WTC11 (cell line): ENCODE results near the gene ASIC2. TPM values are rescaled to one million over a fixed set of nuclear protein-coding genes. Genes with fewer than 3 reads are reported as not detected.

Source experiments
- ATAC-seq: fragments of 200-7000 bp; cut with Tn5 transposase; 2 replicates; pipeline ENCODE4 v1.10.0; 2021; ENCODE audit warnings: mild to moderate bottlenecking, moderate library complexity
- CTCF ChIA-PET: fragments of 300-600 bp; sonication (Branson Sonifier 250); formaldehyde crosslinking; loops from one replicate; lab custom pipeline; 2021; ENCODE audit warnings: antibody characterized with exemption; lab: Charles Lee
- POLR2A ChIA-PET: fragments of 350-600 bp; sonication (Branson Sonifier 250); formaldehyde crosslinking; loops from one replicate; lab custom pipeline; 2021; ENCODE audit warnings: antibody characterized with exemption; lab: Charles Lee
- DNase-seq: peaks from one replicate; pipeline ENCODE4 v3.0.0; 2021; ENCODE audit warnings: low spot score
- H3K27ac Mint-ChIP-seq: 2 replicates; pipeline ENCODE4 v1.8.0; 2021; ENCODE audit warnings: mixed read lengths
- H3K27me3 Mint-ChIP-seq: 2 replicates; pipeline ENCODE4 v1.8.0; 2021; ENCODE audit warnings: low read depth, mild to moderate bottlenecking, moderate library complexity, mixed read lengths
- H3K36me3 Mint-ChIP-seq: 2 replicates; pipeline ENCODE4 v1.8.0; 2021; ENCODE audit warnings: mixed read lengths
- H3K4me1 Mint-ChIP-seq: 2 replicates; pipeline ENCODE4 v1.8.0; 2022; ENCODE audit warnings: mixed read lengths
- H3K4me3 Mint-ChIP-seq: 2 replicates; pipeline ENCODE4 v1.8.0; 2021; ENCODE audit warnings: mild to moderate bottlenecking, moderate library complexity, mixed read lengths
- H3K9me3 Mint-ChIP-seq: 2 replicates; pipeline ENCODE4 v1.8.0; 2021; ENCODE audit warnings: mixed read lengths
- AR ChIP-seq: fragments of 250-450 bp; sonication (Bioruptor Pico); IDR thresholded peaks from 2 replicates; pipeline ENCODE4 v1.9.0; 2021; ENCODE audit warnings: mild to moderate bottlenecking
- ATF6 ChIP-seq: sonication (generic); formaldehyde crosslinking; IDR thresholded peaks from 2 replicates; pipeline ENCODE4 v1.8.1; 2023; ENCODE audit warnings: mild to moderate bottlenecking, missing genetic modification reagents
- CREB1 ChIP-seq: sonication (generic); formaldehyde crosslinking; IDR thresholded peaks from 2 replicates; pipeline ENCODE4 v1.8.0; 2023; ENCODE audit warnings: mild to moderate bottlenecking, missing genetic modification reagents
- CREM ChIP-seq: sonication (generic); formaldehyde crosslinking; IDR thresholded peaks from 2 replicates; pipeline ENCODE4 v1.8.1; 2022; ENCODE audit warnings: mild to moderate bottlenecking, missing genetic modification reagents, moderate library complexity
- E2F5 ChIP-seq: sonication (generic); formaldehyde crosslinking; IDR thresholded peaks from 2 replicates; pipeline ENCODE4 v1.8.1; 2022; ENCODE audit warnings: mild to moderate bottlenecking, moderate library complexity, missing genetic modification reagents
- ELF4 ChIP-seq: sonication (generic); formaldehyde crosslinking; IDR thresholded peaks from 2 replicates; pipeline ENCODE4 v1.8.1; 2022; ENCODE audit warnings: low read depth, mild to moderate bottlenecking, moderate library complexity, missing genetic modification reagents
- ERG ChIP-seq: fragments of 250-450 bp; sonication (Bioruptor Pico); IDR thresholded peaks from 2 replicates; pipeline ENCODE4 v1.8.0; 2021; ENCODE audit warnings: mild to moderate bottlenecking
- GTF2I ChIP-seq: fragments of 250-450 bp; sonication (Bioruptor Pico); conservative IDR thresholded peaks from 2 replicates; pipeline ENCODE4 v1.4.0; 2021; ENCODE audit warnings: mild to moderate bottlenecking
- KAT7 ChIP-seq: sonication (generic); formaldehyde crosslinking; IDR thresholded peaks from 2 replicates; pipeline ENCODE4 v1.8.1; 2023; ENCODE audit warnings: missing genetic modification reagents, mild to moderate bottlenecking, borderline replicate concordance
- MXD4 ChIP-seq: fragments of 250-450 bp; sonication (Bioruptor Pico); IDR thresholded peaks from 2 replicates; pipeline ENCODE4 v1.8.0; 2021; ENCODE audit warnings: mild to moderate bottlenecking, moderate library complexity, borderline replicate concordance
- MYBL2 ChIP-seq: sonication (generic); formaldehyde crosslinking; IDR thresholded peaks from 2 replicates; pipeline ENCODE4 v1.8.1; 2023; ENCODE audit warnings: mild to moderate bottlenecking, moderate library complexity, missing genetic modification reagents
- NFE2L1 ChIP-seq: sonication (generic); formaldehyde crosslinking; IDR thresholded peaks from 2 replicates; pipeline ENCODE4 v1.8.1; 2023; ENCODE audit warnings: missing genetic modification reagents
- PRDM15 ChIP-seq: sonication (generic); formaldehyde crosslinking; IDR thresholded peaks from 2 replicates; pipeline ENCODE4 v1.8.0; 2022; ENCODE audit warnings: missing genetic modification reagents
- PRRX2 ChIP-seq: fragments of 250-450 bp; sonication (Bioruptor Pico); IDR thresholded peaks from 2 replicates; pipeline ENCODE4 v1.8.0; 2021; ENCODE audit warnings: mild to moderate bottlenecking
- RORB ChIP-seq: fragments of 250-450 bp; sonication (Bioruptor Pico); IDR thresholded peaks from 2 replicates; pipeline ENCODE4 v1.9.0; 2021; ENCODE audit warnings: mild to moderate bottlenecking
- TEAD1 ChIP-seq: sonication (generic); formaldehyde crosslinking; IDR thresholded peaks from 2 replicates; pipeline ENCODE4 v1.8.0; 2022; ENCODE audit warnings: mild to moderate bottlenecking, missing genetic modification reagents
- USF1 ChIP-seq: sonication (generic); formaldehyde crosslinking; IDR thresholded peaks from 2 replicates; pipeline ENCODE4 v1.8.0; 2022; ENCODE audit warnings: mild to moderate bottlenecking, missing genetic modification reagents
- ZBTB43 ChIP-seq: sonication (generic); formaldehyde crosslinking; IDR thresholded peaks from 2 replicates; pipeline ENCODE4 v1.8.1; 2023; ENCODE audit warnings: mild to moderate bottlenecking, missing genetic modification reagents
- ZNF138 ChIP-seq: sonication (generic); formaldehyde crosslinking; conservative IDR thresholded peaks from 2 replicates; pipeline ENCODE4 v1.8.1; 2022; ENCODE audit warnings: mild to moderate bottlenecking, moderate library complexity, missing genetic modification reagents
- ZNF219 ChIP-seq: sonication (generic); formaldehyde crosslinking; IDR thresholded peaks from 2 replicates; pipeline ENCODE4 v1.8.0; 2023; ENCODE audit warnings: missing genetic modification reagents, mild to moderate bottlenecking, borderline replicate concordance
- ZNF263 ChIP-seq: sonication (generic); formaldehyde crosslinking; IDR thresholded peaks from 2 replicates; pipeline ENCODE4 v1.8.1; 2022; ENCODE audit warnings: low read depth, mild to moderate bottlenecking, moderate library complexity, missing genetic modification reagents
- total RNA-seq: library from RNA; stranded (reverse); gene quantifications from 3 replicates; pipeline ENCODE4 v1.2.3, GENCODE V29; 2021
- TF ChIP-seq, protein P1 (sequence below): sonication (generic); formaldehyde crosslinking; IDR thresholded peaks from 2 replicates; pipeline ENCODE4 v1.8.0; 2022; ENCODE audit warnings: mild to moderate bottlenecking, missing genetic modification reagents

Gene ASIC2
- total RNA-seq, 1 experiment from 2014 or later, result 2.7 TPM

- TF ChIP-seq PRDM15, result no peak
- no peak for TF ChIP-seq PRRX2
- no peak for TF ChIP-seq KAT7 (CRISPR knock-in tag)
- TF ChIP-seq ELF4 (CRISPR knock-in tag), result no peak
These were observed 58.9 kb downstream of the ASIC2 start (continued) for GRCh38 chr17:33234233-33234632.

GRCh38 chr17:33233811-33234177, 59.3 kb downstream of the ASIC2 start:
- no peak for DNase-seq
- H3K27ac Mint-ChIP-seq, result no peak overlapping the region

More at GRCh38 chr17:33233811-33234177, 59.3 kb downstream of the ASIC2 start:
- ATAC-seq, result no peak
- H3K27me3 Mint-ChIP-seq, result no peaks in the 10 kb centered on the region
- TF ChIP-seq ZNF138 (CRISPR knock-in tag) (no peak), PRRX2 (no peak), ZNF219 (CRISPR knock-in tag) (no peak), GTF2I (CRISPR knock-in tag) (no peak), ZNF263 (CRISPR knock-in tag) (no peak), ZBTB43 (CRISPR knock-in tag) (no peak), AR (no peak), MXD4 (no peak), E2F5 (no peak), NFE2L1 (CRISPR knock-in tag) (no peak), USF1 (CRISPR knock-in tag) (no peak), ATF6 (CRISPR knock-in tag) (no peak), CREB1 (no peak), ERG (no peak), MYBL2 (CRISPR knock-in tag) (no peak), CREM (CRISPR knock-in tag) (no peak), RORB (CRISPR knock-in tag) (no peak), TEAD1 (CRISPR knock-in tag) (no peak)
- TF ChIP-seq, protein P1, sequence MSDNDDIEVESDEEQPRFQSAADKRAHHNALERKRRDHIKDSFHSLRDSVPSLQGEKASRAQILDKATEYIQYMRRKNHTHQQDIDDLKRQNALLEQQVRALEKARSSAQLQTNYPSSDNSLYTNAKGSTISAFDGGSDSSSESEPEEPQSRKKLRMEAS (CRISPR knock-in tag), result no peak
- H3K4me3 Mint-ChIP-seq, result no peak overlapping the region
- no peaks in the 10 kb centered on the region for H3K9me3 Mint-ChIP-seq
- no peaks in the 10 kb centered on the region for H3K36me3 Mint-ChIP-seq
- CTCF ChIA-PET, result no interaction called here
- peaks cover 13% of the 10 kb centered on the region for H3K4me1 Mint-ChIP-seq
- POLR2A ChIA-PET, result no interaction called here
